BLaER1 (cell line): ENCODE measurements around the gene P2RY6.

Experiments used
- H3K27ac ChIP-seq: shearing (Covaris generic); formaldehyde crosslinking; 2 replicates; pipeline ENCODE4 v1.8.1; 2022
- H3K27me3 ChIP-seq: shearing (Covaris generic); formaldehyde crosslinking; 2 replicates; pipeline ENCODE4 v1.8.1; 2022
- H3K36me3 ChIP-seq: shearing (Covaris generic); formaldehyde crosslinking; 2 replicates; pipeline ENCODE4 v1.8.1; 2022
- H3K4me1 ChIP-seq: shearing (Covaris generic); formaldehyde crosslinking; 2 replicates; pipeline ENCODE4 v1.8.1; 2022
- H3K4me2 ChIP-seq: shearing (Covaris generic); formaldehyde crosslinking; 2 replicates; pipeline ENCODE4 v1.8.1; 2022
- H3K4me3 ChIP-seq: shearing (Covaris generic); formaldehyde crosslinking; 2 replicates; pipeline ENCODE4 v1.8.1; 2022
- H3K9ac ChIP-seq: shearing (Covaris generic); formaldehyde crosslinking; 2 replicates; pipeline ENCODE4 v1.8.1; 2022
- H3K9me3 ChIP-seq: shearing (Covaris generic); formaldehyde crosslinking; 2 replicates; pipeline ENCODE4 v1.8.1; 2022
- H4K20me1 ChIP-seq: shearing (Covaris generic); formaldehyde crosslinking; 2 replicates; pipeline ENCODE4 v1.8.1; 2022
- Cebpa-rat ChIP-seq: shearing (Covaris generic); IDR thresholded peaks from 2 replicates; pipeline ENCODE4 v1.8.1; 2022

The P2RY6 gene

DNA sequence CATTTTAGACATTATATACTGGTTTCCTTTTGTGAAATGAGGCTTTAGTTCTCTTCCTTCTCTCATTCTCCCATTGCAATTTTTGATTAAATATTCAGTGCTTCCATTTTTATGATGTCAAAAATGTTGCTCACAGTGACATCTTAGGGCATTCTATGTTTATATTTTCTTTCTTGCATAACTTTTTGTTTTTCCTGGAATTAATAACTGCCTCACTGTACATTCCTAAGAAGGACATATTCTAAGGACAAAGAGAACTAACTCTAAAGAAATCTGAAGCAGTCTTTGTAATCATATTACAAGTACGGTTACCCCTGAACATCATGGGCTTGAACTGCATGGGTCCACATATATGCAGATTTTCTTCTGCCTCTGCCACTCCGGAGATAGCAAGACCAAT, 25.8 kb upstream of the P2RY6 start:
- H3K36me3 ChIP-seq: no peaks in the 10 kb centered on the region
- H3K9ac ChIP-seq: no peak overlapping the region
- H4K20me1 ChIP-seq: no peaks in the 10 kb centered on the region
- peaks cover 10% of the 10 kb centered on the region for H3K4me1 ChIP-seq
- no peak overlapping the region for H3K4me2 ChIP-seq
- H3K4me3 ChIP-seq: no peak overlapping the region
- no peak overlapping the region for H3K27ac ChIP-seq
- no peaks in the 10 kb centered on the region for H3K9me3 ChIP-seq
- TF ChIP-seq Cebpa-rat: no peak
- no peaks in the 10 kb centered on the region for H3K27me3 ChIP-seq

- no peaks in the 10 kb centered on the region for H3K9me3 ChIP-seq
- no peak overlapping the region for H3K9ac ChIP-seq
- no peak overlapping the region for H3K27ac ChIP-seq
- no peaks in the 10 kb centered on the region for H3K27me3 ChIP-seq
- no peaks in the 10 kb centered on the region for H3K4me1 ChIP-seq
- no peak overlapping the region for H3K4me2 ChIP-seq
- no peaks in the 10 kb centered on the region for H4K20me1 ChIP-seq
- no peaks in the 10 kb centered on the region for H3K36me3 ChIP-seq
- H3K4me3 ChIP-seq: no peak overlapping the region
- TF ChIP-seq Cebpa-rat: no peak
Observed at GRCh38 chr11:73248526-73249185, 23.5 kb upstream of the P2RY6 start.

GRCh38 chr11:73249304-73249703, 22.8 kb upstream of the P2RY6 start:
- Histone ChIP-seq H3K27me3 (no peaks in the 10 kb centered on the region), H3K4me1 (no peaks in the 10 kb centered on the region), H3K4me3 (no peak overlapping the region), H4K20me1 (no peaks in the 10 kb centered on the region), H3K36me3 (no peaks in the 10 kb centered on the region), H3K27ac (no peak overlapping the region), H3K9me3 (no peaks in the 10 kb centered on the region), H3K4me2 (no peak overlapping the region), H3K9ac (no peak overlapping the region)
- no peak for TF ChIP-seq Cebpa-rat

DNA sequence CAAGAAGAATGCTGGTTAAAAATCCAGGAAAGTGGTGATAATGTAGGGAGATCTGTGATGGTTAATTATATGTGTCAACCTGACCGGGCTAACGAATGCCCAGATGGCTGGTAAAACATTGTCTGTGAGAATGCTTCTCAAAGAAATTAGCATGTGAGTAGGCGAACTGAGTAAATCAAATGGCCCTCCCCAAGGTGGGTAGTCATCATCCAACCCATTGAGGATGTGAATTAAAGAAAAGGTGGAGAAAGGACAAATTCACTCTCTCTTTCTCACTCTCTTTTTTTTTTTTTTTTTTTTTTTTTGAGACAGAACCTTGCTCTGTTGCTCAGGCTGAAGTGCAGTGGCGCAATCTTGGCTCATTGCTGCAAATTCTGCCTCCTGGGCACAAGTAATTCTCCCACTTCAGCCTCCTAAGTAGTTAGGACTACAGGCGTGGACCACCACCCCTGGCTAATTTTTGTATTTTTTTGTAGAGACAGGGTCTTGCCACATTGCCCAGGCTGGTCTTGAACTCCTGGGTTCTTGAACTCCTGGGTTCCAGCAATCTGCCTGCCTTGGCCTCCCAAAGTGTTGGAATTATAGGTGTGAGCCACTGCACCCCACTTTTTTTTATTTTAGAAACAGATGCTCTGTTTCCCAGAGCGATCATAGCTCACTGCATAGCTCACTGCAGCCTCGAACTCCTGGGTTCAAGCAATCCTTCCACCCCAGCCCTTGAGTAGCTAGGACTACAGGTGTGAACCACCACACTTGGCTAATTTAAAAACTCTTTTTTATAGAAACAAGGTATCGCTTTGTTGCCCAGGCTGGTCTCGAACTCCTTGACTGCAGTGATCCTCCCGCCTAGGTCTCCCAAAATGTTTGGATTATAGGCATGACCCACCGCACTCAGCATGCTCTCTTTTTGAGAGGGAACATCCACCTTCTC, 22.0 kb upstream of the P2RY6 start:
- H3K36me3 ChIP-seq: no peaks in the 10 kb centered on the region
- H3K4me3 ChIP-seq: no peak overlapping the region
- H3K4me2 ChIP-seq: no peak overlapping the region
- H3K4me1 ChIP-seq: no peaks in the 10 kb centered on the region
- no peak overlapping the region for H3K9ac ChIP-seq
- H3K9me3 ChIP-seq: no peaks in the 10 kb centered on the region
- no peak for TF ChIP-seq Cebpa-rat
- no peaks in the 10 kb centered on the region for H4K20me1 ChIP-seq
- no peaks in the 10 kb centered on the region for H3K27me3 ChIP-seq
- H3K27ac ChIP-seq: no peak overlapping the region

DNA sequence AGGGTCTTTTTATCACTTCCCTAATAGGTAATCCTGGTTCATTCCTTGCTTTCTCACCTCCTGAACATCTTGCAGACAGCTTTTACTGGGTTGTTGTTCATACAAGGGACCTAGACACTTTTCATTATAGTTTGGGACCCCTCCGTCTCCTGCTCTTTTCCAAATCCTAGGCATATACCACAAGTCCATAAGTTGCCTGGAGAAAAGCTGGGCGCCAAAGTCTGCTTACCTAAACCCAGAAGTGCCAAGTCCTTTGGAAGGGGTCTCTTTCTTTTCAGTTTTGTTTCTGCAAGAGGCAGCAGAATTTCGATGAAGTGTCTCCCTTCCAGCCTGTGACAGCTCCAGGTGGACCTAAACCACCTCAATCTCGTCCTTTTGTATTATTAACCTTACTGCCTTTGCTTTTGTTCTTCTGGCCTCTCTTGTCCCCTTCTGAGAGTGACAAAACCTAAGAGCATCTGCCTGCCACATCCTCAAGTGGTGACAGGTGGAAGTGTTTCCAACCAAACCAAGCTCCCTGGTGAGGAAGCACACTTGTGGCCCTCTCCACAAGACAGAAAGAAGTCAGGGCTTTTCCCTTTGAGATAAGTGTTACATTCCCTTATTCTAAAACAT, 19.5 kb upstream of the P2RY6 start:
- Histone ChIP-seq H3K27ac (no peak overlapping the region), H3K9ac (no peak overlapping the region), H4K20me1 (no peaks in the 10 kb centered on the region), H3K27me3 (no peaks in the 10 kb centered on the region), H3K4me3 (no peak overlapping the region), H3K4me2 (no peak overlapping the region), H3K9me3 (no peaks in the 10 kb centered on the region), H3K36me3 (no peaks in the 10 kb centered on the region), H3K4me1 (no peaks in the 10 kb centered on the region)
- no peak for TF ChIP-seq Cebpa-rat

DNA sequence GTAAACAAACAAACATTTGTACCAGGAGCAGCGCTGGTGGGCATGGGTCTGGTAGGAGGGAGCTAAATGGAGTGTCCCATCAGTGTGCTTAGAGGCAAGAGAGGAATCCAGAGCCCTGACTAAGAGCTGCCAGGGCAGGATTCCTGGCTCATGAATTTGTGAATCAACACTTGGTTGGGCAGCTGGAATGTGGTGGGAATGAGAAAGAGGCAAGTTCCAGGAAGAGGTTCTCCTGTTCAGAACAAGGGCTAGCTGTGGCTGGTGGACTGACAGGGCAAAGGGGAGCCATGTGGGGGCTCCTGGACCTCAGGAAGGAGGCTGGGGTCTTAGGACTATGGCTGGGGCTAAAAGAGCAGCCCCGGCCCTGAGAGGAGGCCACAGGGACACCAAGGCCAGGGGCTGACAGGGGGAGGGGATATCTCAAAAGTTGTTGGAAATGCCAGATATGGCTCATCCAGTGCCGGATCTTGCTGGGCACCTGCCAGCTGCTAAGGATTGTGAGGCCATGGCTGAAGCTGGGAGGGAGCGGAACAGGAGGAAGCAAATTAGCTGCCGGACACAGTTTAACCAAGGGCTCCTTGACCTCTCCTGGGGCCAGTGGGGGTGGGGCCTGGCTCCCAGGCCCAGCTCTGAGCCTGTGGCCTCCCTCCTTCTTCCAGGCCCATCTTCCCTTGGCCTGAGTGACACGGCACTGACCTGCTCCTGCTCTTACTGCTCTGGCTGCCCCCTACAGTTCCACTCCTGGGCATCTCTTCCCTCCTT, 14.6 kb upstream of the P2RY6 start:
- Histone ChIP-seq H3K4me3 (no peak overlapping the region), H3K27me3 (no peaks in the 10 kb centered on the region), H4K20me1 (no peaks in the 10 kb centered on the region), H3K4me2 (no peak overlapping the region), H3K4me1 (no peaks in the 10 kb centered on the region), H3K27ac (no peak overlapping the region), H3K9me3 (no peaks in the 10 kb centered on the region), H3K36me3 (no peaks in the 10 kb centered on the region), H3K9ac (no peak overlapping the region)
- TF ChIP-seq Cebpa-rat: no peak

- no peaks in the 10 kb centered on the region for H4K20me1 ChIP-seq
- TF ChIP-seq Cebpa-rat: no peak
- no peak overlapping the region for H3K27ac ChIP-seq
- H3K9me3 ChIP-seq: no peaks in the 10 kb centered on the region
- no peaks in the 10 kb centered on the region for H3K27me3 ChIP-seq
- no peaks in the 10 kb centered on the region for H3K4me1 ChIP-seq
- no peaks in the 10 kb centered on the region for H3K36me3 ChIP-seq
- H3K4me3 ChIP-seq: no peak overlapping the region
- no peak overlapping the region for H3K9ac ChIP-seq
- H3K4me2 ChIP-seq: no peak overlapping the region
Observed at GRCh38 chr11:73258104-73259035, 13.8 kb upstream of the P2RY6 start.

DNA sequence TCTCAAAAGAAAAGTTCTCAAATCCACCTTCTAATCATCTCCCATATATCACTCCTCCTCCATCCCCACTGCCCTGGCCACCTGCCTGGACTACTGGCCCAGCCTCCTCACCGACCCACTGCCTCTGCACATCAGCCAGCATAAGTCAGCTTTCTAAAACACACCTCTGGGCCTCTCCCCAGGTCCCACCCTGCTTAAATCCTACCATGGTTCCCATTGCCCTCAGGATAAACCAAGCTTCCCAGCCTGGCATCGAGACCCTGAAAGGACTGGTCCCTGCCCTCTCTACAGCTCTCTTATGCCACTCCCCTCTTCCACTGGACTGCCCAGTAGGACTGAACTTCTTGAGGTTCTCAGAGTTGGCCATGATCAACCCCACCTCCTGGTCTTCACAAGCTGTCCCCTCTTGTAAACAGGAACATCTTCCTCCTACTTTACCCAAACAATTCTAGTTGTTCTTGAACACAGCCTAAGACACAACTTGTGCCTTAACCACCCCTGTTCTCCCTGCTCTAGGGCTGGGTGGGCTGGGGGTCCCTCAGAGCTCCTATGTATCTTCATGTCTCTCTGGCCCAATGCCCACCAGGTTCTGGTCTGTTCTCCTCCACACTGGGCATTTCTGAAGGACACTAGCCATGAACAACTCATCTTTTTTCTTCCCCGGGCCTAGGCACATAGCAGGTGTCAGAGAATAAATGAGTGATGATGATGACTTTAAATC, 12.6 kb upstream of the P2RY6 start:
- H3K36me3 ChIP-seq: no peaks in the 10 kb centered on the region
- H4K20me1 ChIP-seq: no peaks in the 10 kb centered on the region
- TF ChIP-seq Cebpa-rat: no peak
- H3K4me1 ChIP-seq: no peaks in the 10 kb centered on the region
- H3K4me2 ChIP-seq: no peak overlapping the region
- H3K9me3 ChIP-seq: no peaks in the 10 kb centered on the region
- H3K27me3 ChIP-seq: no peaks in the 10 kb centered on the region
- no peak overlapping the region for H3K4me3 ChIP-seq
- H3K9ac ChIP-seq: no peak overlapping the region
- H3K27ac ChIP-seq: no peak overlapping the region
